MG63 (cell line): Measurements from ENCODE around the gene EXOC1L. TPM values are rescaled to one million over a fixed set of nuclear protein-coding genes. Genes with fewer than 3 reads are reported as not detected.
"Not testable (repeated sequence)": the region's sequence is repeated elsewhere in the genome, so short reads cannot be mapped to it uniquely, and the experiment has no call there.

Source experiments
- DNase-seq: peaks from one replicate; pipeline ENCODE4 v3.0.0-alpha.2; 2020
- H3K27me3 ChIP-seq: fragments of 250-450 bp; sonication (Bioruptor Pico); 2 replicates; pipeline ENCODE4 v1.5.1; 2020; ENCODE audit warnings: mild to moderate bottlenecking, moderate library complexity
- H3K36me3 ChIP-seq: fragments of 250-450 bp; sonication (Bioruptor Pico); 2 replicates; pipeline ENCODE4 v1.5.1; 2020; ENCODE audit warnings: mild to moderate bottlenecking, moderate library complexity
- H3K4me3 ChIP-seq: fragments of 250-450 bp; sonication (Bioruptor Pico); 2 replicates; pipeline ENCODE4 v1.5.1; 2020; ENCODE audit warnings: mild to moderate bottlenecking, moderate library complexity
- H3K9me3 ChIP-seq: fragments of 250-450 bp; sonication (Bioruptor Pico); 2 replicates; pipeline ENCODE4 v1.5.1; 2020; ENCODE audit warnings: mild to moderate bottlenecking, moderate library complexity
- total RNA-seq: library from RNA; depleted of rRNA; stranded (reverse); fragments of >200 nt; shearing (Covaris generic); gene quantifications from 2 replicates; pipeline ENCODE4 v1.2.3, GENCODE V29; 2014; ENCODE audit warnings: low replicate concordance

Gene EXOC1L
- total RNA-seq, 1 experiment from 2014 or later: not detected

- no peak for DNase-seq
- Histone ChIP-seq H3K4me3 (no peak overlapping the region), H3K27me3 (no peaks in the 10 kb centered on the region), H3K9me3 (no peaks in the 10 kb centered on the region), H3K36me3 (no peaks in the 10 kb centered on the region)
Observed at GRCh38 chr4:55827582-55827981, 8.0 kb downstream of the EXOC1L start.

- H3K9me3 ChIP-seq: no peaks in the 10 kb centered on the region
- DNase-seq: no peak
- no peaks in the 10 kb centered on the region for H3K36me3 ChIP-seq
- H3K27me3 ChIP-seq: no peaks in the 10 kb centered on the region
- no peak overlapping the region for H3K4me3 ChIP-seq
Observed at GRCh38 chr4:55830048-55830447, 10.5 kb downstream of the EXOC1L start.

GRCh38 chr4:55830716-55831115 is 11.1 kb downstream of the EXOC1L start:
- no peaks in the 10 kb centered on the region for H3K36me3 ChIP-seq
- no peaks in the 10 kb centered on the region for H3K27me3 ChIP-seq
- H3K9me3 ChIP-seq: no peaks in the 10 kb centered on the region
- DNase-seq: no peak
- H3K4me3 ChIP-seq: no peak overlapping the region

- Histone ChIP-seq H3K9me3 (no peaks in the 10 kb centered on the region), H3K36me3 (no peaks in the 10 kb centered on the region), H3K4me3 (no peak overlapping the region), H3K27me3 (no peaks in the 10 kb centered on the region)
- no peak for DNase-seq
Observed at GRCh38 chr4:55834086-55834795, 14.7 kb downstream of the EXOC1L start.

GRCh38 chr4:55837903-55838302 is 18.3 kb downstream of the EXOC1L start:
- Histone ChIP-seq H3K9me3 (no peaks in the 10 kb centered on the region), H3K36me3 (no peaks in the 10 kb centered on the region), H3K27me3 (no peaks in the 10 kb centered on the region), H3K4me3 (no peak overlapping the region)
- no peak for DNase-seq

- Histone ChIP-seq H3K27me3 (no peaks in the 10 kb centered on the region), H3K36me3 (no peaks in the 10 kb centered on the region), H3K9me3 (no peaks in the 10 kb centered on the region), H3K4me3 (no peak overlapping the region)
- no peak for DNase-seq
Observed at GRCh38 chr4:55838356-55838755, 18.8 kb downstream of the EXOC1L start.

GRCh38 chr4:55838952-55839351 is 19.4 kb downstream of the EXOC1L start:
- no peak for DNase-seq
- no peaks in the 10 kb centered on the region for H3K36me3 ChIP-seq
- H3K9me3 ChIP-seq: no peaks in the 10 kb centered on the region
- no peak overlapping the region for H3K4me3 ChIP-seq
- H3K27me3 ChIP-seq: no peaks in the 10 kb centered on the region

- no peak for DNase-seq
- H3K4me3 ChIP-seq: no peak overlapping the region
- H3K36me3 ChIP-seq: no peaks in the 10 kb centered on the region
Observed at GRCh38 chr4:55840956-55841355, 21.4 kb downstream of the EXOC1L start.

GRCh38 chr4:55841373-55842239 is 22.0 kb downstream of the EXOC1L start:
- not testable (repeated sequence) for H3K27me3 ChIP-seq, DNase-seq, H3K9me3 ChIP-seq, H3K36me3 ChIP-seq, H3K4me3 ChIP-seq

More at GRCh38 chr4:55840956-55841355, 21.4 kb downstream of the EXOC1L start:
- Histone ChIP-seq H3K27me3 (no peaks in the 10 kb centered on the region), H3K9me3 (no peaks in the 10 kb centered on the region)

- not testable (repeated sequence) for H3K27me3 ChIP-seq, H3K36me3 ChIP-seq, H3K9me3 ChIP-seq, H3K4me3 ChIP-seq, DNase-seq
Observed at GRCh38 chr4:55842312-55842711, 22.7 kb downstream of the EXOC1L start.

- Histone ChIP-seq H3K9me3 (no peaks in the 10 kb centered on the region), H3K4me3 (no peak overlapping the region)
- DNase-seq: no peak
Observed at GRCh38 chr4:55849724-55850123, 30.1 kb downstream of the EXOC1L start.

GRCh38 chr4:55851885-55852284 is 32.3 kb downstream of the EXOC1L start:
- no peaks in the 10 kb centered on the region for H3K36me3 ChIP-seq
- DNase-seq: no peak
- H3K27me3 ChIP-seq: no peaks in the 10 kb centered on the region
- H3K4me3 ChIP-seq: no peak overlapping the region
- no peaks in the 10 kb centered on the region for H3K9me3 ChIP-seq

More at GRCh38 chr4:55849724-55850123, 30.1 kb downstream of the EXOC1L start:
- Histone ChIP-seq H3K36me3 (no peaks in the 10 kb centered on the region), H3K27me3 (no peaks in the 10 kb centered on the region)

GRCh38 chr4:55853484-55854046 is 34.0 kb downstream of the EXOC1L start, which contains the start of gene EXOC1:
Gene EXOC1 (plus strand): TSS chr4:55853648. CDS start chr4:55858324, 4,676 bp downstream.
- peak; percentile 95 for DNase-seq
- Histone ChIP-seq H3K27me3 (no peaks in the 10 kb centered on the region), H3K9me3 (no peaks in the 10 kb centered on the region), H3K36me3 (no peaks in the 10 kb centered on the region; the same call in 1 of the 2 replicates), H3K4me3 (peak within 1 kb of the TSS; percentile 89)

- no peaks in the 10 kb centered on the region for H3K27me3 ChIP-seq
- H3K9me3 ChIP-seq: no peaks in the 10 kb centered on the region
- H3K36me3 ChIP-seq: no peaks in the 10 kb centered on the region; the same call in 1 of the 2 replicates
- DNase-seq: no peak
- peak overlapping the region; percentile 89 for H3K4me3 ChIP-seq
Observed at GRCh38 chr4:55854129-55854528, 34.5 kb downstream of the EXOC1L start.

- Histone ChIP-seq H3K27me3 (no peaks in the 10 kb centered on the region), H3K36me3 (no peaks in the 10 kb centered on the region; the same call in 1 of the 2 replicates), H3K4me3 (no peak overlapping the region), H3K9me3 (no peaks in the 10 kb centered on the region)
- DNase-seq: no peak
Observed at GRCh38 chr4:55857586-55857985, 38.0 kb downstream of the EXOC1L start.

- Histone ChIP-seq H3K27me3 (no peaks in the 10 kb centered on the region), H3K4me3 (no peak overlapping the region), H3K9me3 (no peaks in the 10 kb centered on the region), H3K36me3 (no peaks in the 10 kb centered on the region; the same call in 1 of the 2 replicates)
- no peak for DNase-seq
Observed at GRCh38 chr4:55859711-55860110, 40.1 kb downstream of the EXOC1L start.

GRCh38 chr4:55864577-55865223 is 45.1 kb downstream of the EXOC1L start:
- peaks cover 9% of the 10 kb centered on the region for H3K36me3 ChIP-seq
- DNase-seq: no peak
- H3K4me3 ChIP-seq: no peak overlapping the region
- no peaks in the 10 kb centered on the region for H3K9me3 ChIP-seq
- no peaks in the 10 kb centered on the region for H3K27me3 ChIP-seq
